Lower lobe of right lung (tissue), 2 donors: ENCODE measurements around the gene WDR27. TPM values are rescaled to one million over a fixed set of nuclear protein-coding genes. Genes with fewer than 3 reads are reported as not detected.

Experiments
- ATAC-seq, 2 donors: fragments of 200-7000 bp; cut with Tn5 transposase; one replicate each; pipeline ENCODE4 v1.9.1; 2020 to 2022; ENCODE audit warnings: mild to moderate bottlenecking in 2 of 2, moderate library complexity in 2 of 2
- DNase-seq: peaks from one replicate; pipeline ENCODE4 v3.0.0-alpha.2; 2020
- H3K27ac ChIP-seq: fragments of 200-600 bp; one replicate; pipeline ENCODE4 v1.8.0; 2022
- H3K27me3 ChIP-seq: fragments of 200-600 bp; one replicate; pipeline ENCODE4 v1.8.0; 2022; ENCODE audit warnings: low read depth
- H3K36me3 ChIP-seq: fragments of 200-600 bp; one replicate; pipeline ENCODE4 v1.8.0; 2022; ENCODE audit warnings: mild to moderate bottlenecking
- H3K4me1 ChIP-seq: fragments of 200-600 bp; one replicate; pipeline ENCODE4 v1.8.0; 2022
- H3K4me3 ChIP-seq: fragments of 200-600 bp; one replicate; pipeline ENCODE4 v1.8.0; 2022; ENCODE audit warnings: mild to moderate bottlenecking
- H3K9me3 ChIP-seq: fragments of 200-600 bp; one replicate; pipeline ENCODE4 v1.8.0; 2022
- CTCF ChIP-seq: fragments of 200-600 bp; IDR thresholded peaks from one replicate; pipeline ENCODE4 v1.8.0; 2022; ENCODE audit warnings: antibody characterized with exemption, mild to moderate bottlenecking
- intact Hi-C: fragments of 100-400 bp; cut with DNase I; formaldehyde crosslinking; loops from one replicate; pipeline ENCODE4 v1.11.0; 2022
- total RNA-seq: library from RNA; stranded (reverse); fragmentation: NEBNext Ultra II Directional; extraction: Animal tissue kit (Norgen Biotek cat#: 25700); gene quantifications from one replicate; pipeline ENCODE4 v1.2.1, GENCODE V29; 2021
- donor health status: DM: no; HTN: yes; CAD: no; lungs with severe emphysema.

The WDR27 gene
- total RNA-seq, 1 donor from 2014 or later = 38.0 TPM

- Histone ChIP-seq H3K27me3 (no peaks in the 10 kb centered on the region), H3K4me1 (no peaks in the 10 kb centered on the region), H3K9me3 (peaks cover 20% of the 10 kb centered on the region), H3K36me3 (no peaks in the 10 kb centered on the region), H3K4me3 (no peak overlapping the region), H3K27ac (no peak overlapping the region)
- DNase-seq (no peak), ATAC-seq (peak in 1 of 2 donors; percentile 47)
- no peak for TF ChIP-seq CTCF
- intact Hi-C loops = no loop called here
Measured at GRCh38 chr6:169428532-169428931, 273.3 kb downstream of the WDR27 start.

- DNase-seq = no peak
- peak overlapping the region; percentile 64 for H3K27ac ChIP-seq
- H3K27me3 ChIP-seq = no peaks in the 10 kb centered on the region
- no peak for TF ChIP-seq CTCF
- intact Hi-C loops = no loop called here
- H3K9me3 ChIP-seq = peaks cover 16% of the 10 kb centered on the region
- ATAC-seq = peak in 1 of 2 donors; percentile 31
- H3K36me3 ChIP-seq = no peaks in the 10 kb centered on the region
- H3K4me1 ChIP-seq = no peaks in the 10 kb centered on the region
- H3K4me3 ChIP-seq = no peak overlapping the region
Measured at GRCh38 chr6:169427856-169428255, 274.0 kb downstream of the WDR27 start.

- Histone ChIP-seq H3K27me3 (no peaks in the 10 kb centered on the region), H3K4me3 (no peak overlapping the region), H3K36me3 (no peaks in the 10 kb centered on the region), H3K9me3 (peaks cover 12% of the 10 kb centered on the region), H3K27ac (no peak overlapping the region), H3K4me1 (no peaks in the 10 kb centered on the region)
- DNase-seq (no peak), ATAC-seq (no peak)
- intact Hi-C loops = no loop called here
- no peak for TF ChIP-seq CTCF
Measured at GRCh38 chr6:169426611-169427010, 275.2 kb downstream of the WDR27 start.

- H3K9me3 ChIP-seq = peaks cover 4% of the 10 kb centered on the region
- no peak overlapping the region for H3K27ac ChIP-seq
- no peaks in the 10 kb centered on the region for H3K27me3 ChIP-seq
- H3K4me3 ChIP-seq = no peak overlapping the region
- ATAC-seq (no peak), DNase-seq (no peak)
- no peak for TF ChIP-seq CTCF
- intact Hi-C loops = no loop called here
- no peaks in the 10 kb centered on the region for H3K36me3 ChIP-seq
- H3K4me1 ChIP-seq = no peaks in the 10 kb centered on the region
Measured at GRCh38 chr6:169425628-169426370, 276.0 kb downstream of the WDR27 start.

GRCh38 chr6:169424821-169425240 is 277.0 kb downstream of the WDR27 start:
- H3K4me3 ChIP-seq = no peak overlapping the region

More at GRCh38 chr6:169424821-169425240, 277.0 kb downstream of the WDR27 start:
- no peak for DNase-seq
- Histone ChIP-seq H3K4me1 (no peaks in the 10 kb centered on the region), H3K9me3 (no peaks in the 10 kb centered on the region), H3K36me3 (no peaks in the 10 kb centered on the region), H3K27me3 (no peaks in the 10 kb centered on the region), H3K27ac (no peak overlapping the region)
- peak; percentile 15 to 51 for ATAC-seq
- no peak for TF ChIP-seq CTCF
- intact Hi-C loops = no loop called here
